MM.1S (cell line): Measurements from ENCODE around the gene THSD7B.

ENCODE experiments used
- DNase-seq: peaks from one replicate; pipeline ENCODE4 v3.0.0-alpha.2; 2015
- H2AFZ ChIP-seq: fragments of 300-600 bp; sonication (generic); 2 replicates; pipeline ENCODE4 v1.6.0; 2016; ENCODE audit warnings: antibody characterized with exemption, low read length
- H3F3A ChIP-seq: fragments of 300-600 bp; sonication (generic); 2 replicates; pipeline ENCODE4 v1.6.1; 2016; ENCODE audit warnings: mild to moderate bottlenecking, antibody characterized with exemption, low read length, moderate library complexity, mixed read lengths; ENCODE audit not compliant: insufficient read depth
- H3K27ac ChIP-seq: fragments of 300-600 bp; sonication (generic); 2 replicates; pipeline ENCODE4 v1.5.1; 2016; ENCODE audit warnings: mild to moderate bottlenecking, low read length
- H3K27me3 ChIP-seq: fragments of 300-600 bp; sonication (generic); replicated peaks from 2 replicates; pipeline ENCODE4 v1.6.0; 2016; ENCODE audit warnings: low read length; ENCODE audit not compliant: insufficient read depth
- H3K36me3 ChIP-seq: fragments of 300-600 bp; sonication (generic); replicated peaks from 2 replicates; pipeline ENCODE4 v1.6.1; 2016; ENCODE audit warnings: mild to moderate bottlenecking, low read length, mixed read lengths; ENCODE audit not compliant: insufficient read depth
- H3K4me1 ChIP-seq: fragments of 300-600 bp; sonication (generic); 2 replicates; pipeline ENCODE4 v1.6.1; 2016; ENCODE audit warnings: low read length, mixed read lengths
- H3K4me2 ChIP-seq: fragments of 300-600 bp; sonication (generic); 2 replicates; pipeline ENCODE4 v1.6.0; 2016; ENCODE audit warnings: low read depth, low read length
- H3K4me3 ChIP-seq: fragments of 300-600 bp; sonication (generic); 2 replicates; pipeline ENCODE4 v1.5.1; 2016; ENCODE audit warnings: low read length, mixed read lengths
- H3K79me2 ChIP-seq: fragments of 300-600 bp; sonication (generic); 2 replicates; pipeline ENCODE4 v1.6.1; 2016; ENCODE audit warnings: mixed run types, low read length, mixed read lengths
- H3K9ac ChIP-seq: fragments of 300-600 bp; sonication (generic); 2 replicates; pipeline ENCODE4 v1.6.1; 2016; ENCODE audit warnings: low read length, mixed read lengths
- H3K9me2 ChIP-seq: fragments of 300-600 bp; sonication (generic); replicated peaks from 2 replicates; pipeline ENCODE4 v1.6.1; 2016; ENCODE audit warnings: mild to moderate bottlenecking, low read length, mixed read lengths; ENCODE audit not compliant: insufficient read depth
- H3K9me3 ChIP-seq: fragments of 300-600 bp; sonication (generic); replicated peaks from 2 replicates; pipeline ENCODE4 v1.6.1; 2016; ENCODE audit warnings: mild to moderate bottlenecking, low read length, mixed read lengths; ENCODE audit not compliant: insufficient read depth
- H4K20me1 ChIP-seq: fragments of 300-600 bp; sonication (generic); 2 replicates; pipeline ENCODE4 v1.6.1; 2016; ENCODE audit warnings: mild to moderate bottlenecking, low read length, moderate library complexity, mixed read lengths; ENCODE audit not compliant: insufficient read depth
- EZH2 ChIP-seq: fragments of 300-600 bp; sonication (generic); optimal IDR thresholded peaks from 2 replicates; pipeline ENCODE3; 2017; ENCODE audit warnings: low read depth, mild to moderate bottlenecking, antibody characterized with exemption, low read length, mixed read lengths
- EZH2phosphoT487 ChIP-seq: fragments of 300-600 bp; sonication (generic); IDR thresholded peaks from 2 replicates; pipeline ENCODE4 v1.6.1; 2018; ENCODE audit warnings: antibody characterized with exemption, low read length
- TF ChIP-seq, protein P1 (sequence below): fragments of 300-600 bp; sonication (generic); IDR thresholded peaks from 2 replicates; pipeline ENCODE4 v1.5.1; 2016; ENCODE audit warnings: antibody characterized with exemption, low read length, mixed read lengths

The THSD7B gene

DNA sequence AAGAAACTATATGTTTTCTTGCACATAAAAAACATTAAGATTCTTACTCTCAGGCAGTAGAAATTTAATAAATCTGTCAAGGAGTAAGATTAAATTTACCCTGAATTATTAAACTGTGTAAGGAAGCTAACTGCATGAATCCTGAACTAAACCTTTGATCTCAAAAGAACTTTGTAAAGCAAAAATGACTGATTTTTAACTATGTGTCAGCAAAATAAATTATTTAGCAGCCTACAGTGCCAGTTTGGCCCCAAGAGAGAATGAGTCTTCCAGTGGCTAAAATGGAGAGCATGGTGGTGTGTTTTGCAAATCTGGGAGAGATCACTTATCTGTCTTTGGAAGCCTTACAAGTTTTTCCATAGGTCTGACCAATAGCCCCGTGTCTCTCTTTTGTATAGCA, 190.7 kb downstream of the THSD7B start:
- Histone ChIP-seq H3K9ac (no peak overlapping the region), H3K79me2 (no peaks in the 10 kb centered on the region), H3K36me3 (no peaks in the 10 kb centered on the region), H3K27ac (no peak overlapping the region), H2AFZ (no peak overlapping the region), H3F3A (no peaks in the 10 kb centered on the region), H3K4me1 (0 out of 2 replicates have a peak, but pooled peaks cover 5% of the 10 kb centered on the region), H4K20me1 (no peaks in the 10 kb centered on the region), H3K4me3 (no peak overlapping the region), H3K27me3 (no peaks in the 10 kb centered on the region), H3K4me2 (no peak overlapping the region), H3K9me3 (no peaks in the 10 kb centered on the region), H3K9me2 (no peaks in the 10 kb centered on the region)
- DNase-seq: no peak
- TF ChIP-seq, protein P1, sequence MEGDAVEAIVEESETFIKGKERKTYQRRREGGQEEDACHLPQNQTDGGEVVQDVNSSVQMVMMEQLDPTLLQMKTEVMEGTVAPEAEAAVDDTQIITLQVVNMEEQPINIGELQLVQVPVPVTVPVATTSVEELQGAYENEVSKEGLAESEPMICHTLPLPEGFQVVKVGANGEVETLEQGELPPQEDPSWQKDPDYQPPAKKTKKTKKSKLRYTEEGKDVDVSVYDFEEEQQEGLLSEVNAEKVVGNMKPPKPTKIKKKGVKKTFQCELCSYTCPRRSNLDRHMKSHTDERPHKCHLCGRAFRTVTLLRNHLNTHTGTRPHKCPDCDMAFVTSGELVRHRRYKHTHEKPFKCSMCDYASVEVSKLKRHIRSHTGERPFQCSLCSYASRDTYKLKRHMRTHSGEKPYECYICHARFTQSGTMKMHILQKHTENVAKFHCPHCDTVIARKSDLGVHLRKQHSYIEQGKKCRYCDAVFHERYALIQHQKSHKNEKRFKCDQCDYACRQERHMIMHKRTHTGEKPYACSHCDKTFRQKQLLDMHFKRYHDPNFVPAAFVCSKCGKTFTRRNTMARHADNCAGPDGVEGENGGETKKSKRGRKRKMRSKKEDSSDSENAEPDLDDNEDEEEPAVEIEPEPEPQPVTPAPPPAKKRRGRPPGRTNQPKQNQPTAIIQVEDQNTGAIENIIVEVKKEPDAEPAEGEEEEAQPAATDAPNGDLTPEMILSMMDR: no peak
- no peak for TF ChIP-seq EZH2
- no peak for TF ChIP-seq EZH2phosphoT487

DNA sequence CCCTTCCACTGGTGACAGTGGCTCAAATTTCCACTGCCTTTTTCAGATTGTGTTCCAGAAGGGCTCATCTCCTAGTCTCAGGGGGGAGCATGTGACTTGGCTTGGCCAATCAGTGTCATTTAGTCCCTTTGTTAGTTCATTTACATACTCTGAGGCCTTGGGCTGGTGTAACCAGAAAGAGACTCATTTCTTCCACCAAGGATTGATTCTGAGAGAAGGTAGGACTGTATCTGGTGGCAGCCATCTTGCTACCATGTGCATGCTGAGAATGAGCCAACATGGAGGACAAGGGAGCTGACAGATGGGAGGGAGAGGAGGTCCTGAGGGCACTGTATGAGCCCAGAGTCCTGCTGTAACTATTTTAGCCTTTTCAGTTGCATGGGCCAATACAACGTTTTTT, 191.7 kb downstream of the THSD7B start:
- Histone ChIP-seq H3F3A (no peaks in the 10 kb centered on the region), H2AFZ (no peak overlapping the region), H3K27ac (no peak overlapping the region), H3K9me2 (no peaks in the 10 kb centered on the region), H3K79me2 (no peaks in the 10 kb centered on the region), H3K9ac (no peak overlapping the region), H3K4me1 (0 out of 2 replicates have a peak, but pooled peaks cover 5% of the 10 kb centered on the region), H3K4me2 (no peak overlapping the region), H3K27me3 (no peaks in the 10 kb centered on the region), H4K20me1 (no peaks in the 10 kb centered on the region), H3K36me3 (no peaks in the 10 kb centered on the region), H3K9me3 (no peaks in the 10 kb centered on the region), H3K4me3 (no peak overlapping the region)
- no peak for DNase-seq
- TF ChIP-seq, protein P1: no peak
- TF ChIP-seq EZH2 (no peak), EZH2phosphoT487 (no peak)

DNA sequence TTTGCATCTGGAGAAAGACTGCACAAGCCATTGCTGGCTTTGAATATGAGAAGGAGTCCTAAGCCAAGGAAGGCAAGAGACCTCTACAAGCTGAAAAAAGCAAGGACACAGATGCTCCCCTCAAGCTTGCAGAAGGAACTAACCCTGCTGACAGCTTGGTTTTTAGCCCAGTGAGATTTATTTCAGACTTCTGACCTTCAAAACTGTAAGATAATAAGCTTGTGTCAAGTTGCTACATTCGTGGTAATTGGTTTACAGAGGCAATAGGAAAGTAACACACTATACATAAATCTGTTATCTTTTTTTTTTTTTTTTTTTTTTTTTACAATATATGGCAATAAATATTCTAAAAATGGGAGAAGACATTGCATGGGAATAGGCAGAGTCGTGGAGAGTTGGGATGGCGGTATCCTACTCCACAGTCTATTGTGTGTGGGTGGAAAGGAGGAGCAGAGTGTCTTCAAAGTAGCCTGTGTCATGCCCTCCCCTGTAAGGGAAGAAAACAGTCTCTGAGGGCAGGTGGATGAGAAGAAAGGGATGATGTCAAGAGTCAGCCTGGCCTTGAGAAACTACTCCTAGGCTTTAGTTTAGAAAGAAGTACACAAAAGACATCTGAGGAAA, 196.9 kb downstream of the THSD7B start:
- no peaks in the 10 kb centered on the region for H3F3A ChIP-seq
- H3K9ac ChIP-seq: no peak overlapping the region
- no peaks in the 10 kb centered on the region for H3K36me3 ChIP-seq
- H4K20me1 ChIP-seq: no peaks in the 10 kb centered on the region
- H2AFZ ChIP-seq: no peak overlapping the region
- no peaks in the 10 kb centered on the region for H3K9me3 ChIP-seq
- 0 out of 2 replicates have a peak, but pooled peaks cover 5% of the 10 kb centered on the region for H3K4me1 ChIP-seq
- no peak overlapping the region for H3K27ac ChIP-seq
- H3K9me2 ChIP-seq: no peaks in the 10 kb centered on the region
- H3K4me2 ChIP-seq: no peak overlapping the region
- no peaks in the 10 kb centered on the region for H3K27me3 ChIP-seq
- no peak for DNase-seq
- H3K4me3 ChIP-seq: no peak overlapping the region
- TF ChIP-seq EZH2phosphoT487: no peak
- TF ChIP-seq EZH2: no peak
- TF ChIP-seq, protein P1: no peak
- no peaks in the 10 kb centered on the region for H3K79me2 ChIP-seq
